Stimulated activated naive CD8-positive, alpha-beta T cell treated with anti-CD3 and anti-CD28 coated beads, Interleukin-15, Interleukin-2, amounts not matched to agents 100 ng/mL and 50 ng/mL, for 24 hours (primary cell): ENCODE results near the gene CAPN9.
"Not testable (repeated sequence)": the region's sequence is repeated elsewhere in the genome, so short reads cannot be mapped to it uniquely, and the experiment has no call there.

Experiments
- H3K27ac Mint-ChIP-seq: one replicate; pipeline ENCODE4 v1.8.0; 2021; ENCODE audit warnings: mild to moderate bottlenecking, mixed read lengths
- H3K27me3 Mint-ChIP-seq: one replicate; pipeline ENCODE4 v1.8.0; 2021; ENCODE audit warnings: mixed read lengths
- H3K36me3 Mint-ChIP-seq: one replicate; pipeline ENCODE4 v1.8.0; 2021; ENCODE audit warnings: low read depth, mixed read lengths
- H3K4me1 Mint-ChIP-seq: one replicate; pipeline ENCODE4 v1.8.0; 2021; ENCODE audit warnings: low read depth, mixed read lengths
- H3K4me3 Mint-ChIP-seq: one replicate; pipeline ENCODE4 v1.8.0; 2021; ENCODE audit warnings: mild to moderate bottlenecking, mixed read lengths
- H3K9me3 Mint-ChIP-seq: one replicate; pipeline ENCODE4 v1.8.0; 2021; ENCODE audit warnings: mixed read lengths

Gene CAPN9

GRCh38 chr1:230747127-230747730, at the start of gene CAPN9:
Gene CAPN9, plus strand, starts transcription at chr1:230747388. Its CDS starts 109 bp downstream, at chr1:230747497.
- no peak within 1 kb of the TSS for H3K27ac Mint-ChIP-seq
- H3K4me3 Mint-ChIP-seq, result no peak within 1 kb of the TSS
- H3K4me1 Mint-ChIP-seq, result no peaks in the 10 kb centered on the region
- H3K9me3 Mint-ChIP-seq, result no peaks in the 10 kb centered on the region
- H3K36me3 Mint-ChIP-seq, result no peaks in the 10 kb centered on the region
- H3K27me3 Mint-ChIP-seq, result no peaks in the 10 kb centered on the region

- no peaks in the 10 kb centered on the region for H3K9me3 Mint-ChIP-seq
These were observed 49.1 kb upstream of the CAPN9 start for GRCh38 chr1:230698130-230698529.

GRCh38 chr1:230698964-230699363, 48.2 kb upstream of the CAPN9 start:
- not testable (repeated sequence) for H3K27me3 Mint-ChIP-seq, H3K9me3 Mint-ChIP-seq, H3K4me1 Mint-ChIP-seq, H3K4me3 Mint-ChIP-seq, H3K36me3 Mint-ChIP-seq, H3K27ac Mint-ChIP-seq

More at GRCh38 chr1:230698130-230698529, 49.1 kb upstream of the CAPN9 start:
- H3K27me3 Mint-ChIP-seq, result no peaks in the 10 kb centered on the region
- H3K4me1 Mint-ChIP-seq, result no peaks in the 10 kb centered on the region
- H3K4me3 Mint-ChIP-seq, result no peak overlapping the region
- peaks cover 9% of the 10 kb centered on the region for H3K36me3 Mint-ChIP-seq
- no peak overlapping the region for H3K27ac Mint-ChIP-seq

- Mint-ChIP-seq H3K36me3 (no peaks in the 10 kb centered on the region), H3K4me3 (no peak overlapping the region), H3K4me1 (no peaks in the 10 kb centered on the region), H3K9me3 (no peaks in the 10 kb centered on the region), H3K27ac (no peak overlapping the region), H3K27me3 (peaks cover under 1% of the 10 kb centered on the region)
These were observed 47.5 kb upstream of the CAPN9 start for GRCh38 chr1:230699716-230700115.

- no peaks in the 10 kb centered on the region for H3K36me3 Mint-ChIP-seq
- H3K4me3 Mint-ChIP-seq, result no peak overlapping the region
- H3K27me3 Mint-ChIP-seq, result peaks cover 3% of the 10 kb centered on the region
- H3K9me3 Mint-ChIP-seq, result no peaks in the 10 kb centered on the region
- H3K4me1 Mint-ChIP-seq, result no peaks in the 10 kb centered on the region
- H3K27ac Mint-ChIP-seq, result no peak overlapping the region
These were observed 47.1 kb upstream of the CAPN9 start for GRCh38 chr1:230700132-230700531.

GRCh38 chr1:230701434-230701833, 45.8 kb upstream of the CAPN9 start:
- H3K27me3 Mint-ChIP-seq, result peaks cover 3% of the 10 kb centered on the region
- H3K27ac Mint-ChIP-seq, result no peak overlapping the region
- H3K4me1 Mint-ChIP-seq, result no peaks in the 10 kb centered on the region
- H3K4me3 Mint-ChIP-seq, result no peak overlapping the region
- no peaks in the 10 kb centered on the region for H3K9me3 Mint-ChIP-seq
- H3K36me3 Mint-ChIP-seq, result no peaks in the 10 kb centered on the region

GRCh38 chr1:230701895-230702768, 45.1 kb upstream of the CAPN9 start:
- H3K27ac Mint-ChIP-seq, result no peak overlapping the region
- H3K4me3 Mint-ChIP-seq, result no peak overlapping the region
- H3K36me3 Mint-ChIP-seq, result no peaks in the 10 kb centered on the region
- no peaks in the 10 kb centered on the region for H3K9me3 Mint-ChIP-seq
- peaks cover 3% of the 10 kb centered on the region for H3K27me3 Mint-ChIP-seq
- H3K4me1 Mint-ChIP-seq, result no peaks in the 10 kb centered on the region

- Mint-ChIP-seq H3K27me3 (peaks cover 9% of the 10 kb centered on the region), H3K9me3 (no peaks in the 10 kb centered on the region), H3K36me3 (no peaks in the 10 kb centered on the region), H3K4me1 (no peaks in the 10 kb centered on the region), H3K27ac (no peak overlapping the region), H3K4me3 (no peak overlapping the region)
These were observed 44.1 kb upstream of the CAPN9 start for GRCh38 chr1:230702934-230703678.

GRCh38 chr1:230703679-230704385, 43.4 kb upstream of the CAPN9 start:
- Mint-ChIP-seq H3K4me3 (no peak overlapping the region), H3K36me3 (no peaks in the 10 kb centered on the region), H3K27me3 (peaks cover 16% of the 10 kb centered on the region), H3K4me1 (no peaks in the 10 kb centered on the region), H3K27ac (no peak overlapping the region), H3K9me3 (no peaks in the 10 kb centered on the region)

GRCh38 chr1:230704830-230705229, 42.4 kb upstream of the CAPN9 start:
- Mint-ChIP-seq H3K36me3 (no peaks in the 10 kb centered on the region), H3K4me3 (no peak overlapping the region), H3K9me3 (no peaks in the 10 kb centered on the region), H3K27me3 (peaks cover 18% of the 10 kb centered on the region), H3K27ac (no peak overlapping the region), H3K4me1 (no peaks in the 10 kb centered on the region)

GRCh38 chr1:230705289-230706019, 41.7 kb upstream of the CAPN9 start:
- Mint-ChIP-seq H3K27me3 (peaks cover 18% of the 10 kb centered on the region), H3K4me3 (no peak overlapping the region), H3K27ac (no peak overlapping the region), H3K4me1 (no peaks in the 10 kb centered on the region), H3K36me3 (no peaks in the 10 kb centered on the region), H3K9me3 (no peaks in the 10 kb centered on the region)

- Mint-ChIP-seq H3K4me1 (no peaks in the 10 kb centered on the region), H3K9me3 (no peaks in the 10 kb centered on the region), H3K4me3 (no peak overlapping the region), H3K36me3 (no peaks in the 10 kb centered on the region), H3K27ac (no peak overlapping the region), H3K27me3 (peaks cover 18% of the 10 kb centered on the region)
These were observed 41.0 kb upstream of the CAPN9 start for GRCh38 chr1:230706020-230706699.

GRCh38 chr1:230706887-230707731, 40.1 kb upstream of the CAPN9 start:
- H3K4me1 Mint-ChIP-seq, result no peaks in the 10 kb centered on the region
- no peaks in the 10 kb centered on the region for H3K9me3 Mint-ChIP-seq
- H3K27me3 Mint-ChIP-seq, result peaks cover 18% of the 10 kb centered on the region
- H3K36me3 Mint-ChIP-seq, result no peaks in the 10 kb centered on the region
- H3K27ac Mint-ChIP-seq, result no peak overlapping the region
- no peak overlapping the region for H3K4me3 Mint-ChIP-seq
